Fibroblast of skin of scalp (primary cell): ENCODE measurements around the gene KLK13.

Experiments used
- DNase-seq: peaks from one replicate; pipeline ENCODE4 v3.0.0-alpha.2; 2013

Gene KLK13

DNA sequence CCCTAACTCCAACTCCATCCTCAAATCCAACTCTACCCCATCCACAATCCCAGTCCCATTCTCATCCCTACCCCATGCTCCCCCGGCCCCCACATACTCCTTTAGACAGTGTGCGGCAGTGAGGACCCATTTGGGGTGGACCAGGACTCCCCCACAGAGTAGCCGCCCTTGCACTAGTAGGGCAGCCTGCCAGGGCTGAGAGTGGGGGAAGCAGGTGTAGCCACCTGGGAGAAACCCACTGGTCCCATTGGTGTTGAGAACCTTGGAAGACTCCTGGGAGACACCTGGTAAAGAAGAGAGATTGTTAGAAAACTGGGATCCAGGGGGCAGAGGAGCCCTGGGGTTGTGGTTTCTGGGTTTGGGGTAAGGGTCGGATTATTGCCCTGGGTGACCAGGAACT, 4.6 kb downstream of the KLK13 start:
- DNase-seq: no peak

DNA sequence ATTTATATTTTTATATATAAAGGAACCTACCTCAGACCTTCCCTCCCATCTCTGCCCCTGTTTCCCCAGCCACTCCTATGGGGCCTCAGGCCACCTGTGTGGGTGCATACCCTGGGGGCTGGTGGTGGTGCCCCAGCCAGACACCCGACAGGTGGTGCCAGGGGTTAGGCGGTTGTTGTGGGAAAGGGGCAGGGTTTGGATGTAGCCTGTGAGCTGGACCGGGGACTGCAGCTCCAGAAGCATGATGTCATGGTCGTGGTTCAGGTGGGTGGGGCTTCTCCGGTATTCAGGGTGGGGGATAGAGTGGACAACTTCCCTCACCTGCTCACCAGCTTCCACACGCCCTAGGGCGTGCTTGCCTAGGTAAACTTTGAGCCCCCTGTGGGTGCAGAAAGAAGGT, 5.2 kb downstream of the KLK13 start:
- no peak for DNase-seq

DNA sequence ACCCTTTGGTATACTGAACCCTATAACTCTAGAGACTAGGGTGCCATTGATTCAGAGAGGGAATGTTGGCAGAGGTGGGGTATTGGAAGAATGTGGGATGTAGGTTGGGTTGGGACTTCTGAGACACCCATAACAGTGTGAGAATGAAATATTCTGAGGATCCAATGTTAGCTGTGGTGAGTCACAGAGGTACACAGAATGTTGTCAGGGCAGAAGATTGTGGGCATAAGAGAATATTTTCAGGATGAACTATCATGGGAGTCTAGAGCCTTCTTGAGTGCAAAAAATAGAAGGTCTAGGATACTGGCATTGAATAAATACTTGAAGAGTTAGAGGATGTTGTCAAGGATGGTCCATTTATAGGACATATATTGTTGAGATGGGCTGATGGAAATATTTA, 9.0 kb downstream of the KLK13 start:
- no peak for DNase-seq

DNA sequence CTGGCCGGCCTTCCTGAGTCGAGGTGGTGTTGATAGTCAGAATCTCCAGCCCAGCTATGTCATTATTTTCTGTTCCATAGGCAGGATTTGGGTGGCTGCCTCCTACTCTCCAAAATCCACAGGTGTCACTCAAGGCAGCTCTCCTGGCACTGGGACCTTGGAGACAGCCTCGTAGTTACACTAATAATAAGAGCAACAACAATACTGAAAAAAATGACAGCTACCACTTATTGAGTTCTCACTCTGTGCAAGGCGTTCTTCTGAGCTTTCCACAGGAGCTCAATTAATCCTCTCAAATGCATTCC, 17.9 kb downstream of the KLK13 start:
- no peak for DNase-seq

DNA sequence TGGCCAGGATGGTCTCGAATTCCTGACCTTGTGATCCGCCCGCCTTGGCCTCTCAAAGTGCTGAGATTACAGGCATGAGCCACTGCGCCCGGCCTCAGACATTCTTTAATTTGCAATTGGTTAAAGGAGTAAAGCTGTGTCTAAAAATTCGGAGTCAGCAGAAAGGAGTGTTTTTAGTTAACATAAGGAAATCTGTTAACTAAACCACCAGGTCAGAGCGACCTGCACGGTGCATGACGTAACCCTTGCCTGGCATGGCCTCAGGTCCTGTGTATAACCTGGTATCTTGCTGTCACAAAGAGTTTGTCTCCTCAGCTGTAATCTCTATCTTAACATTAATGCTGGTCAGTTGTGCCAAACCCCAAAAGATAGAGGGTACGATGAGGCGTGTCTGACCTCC, 20.6 kb downstream of the KLK13 start:
- no peak for DNase-seq

DNA sequence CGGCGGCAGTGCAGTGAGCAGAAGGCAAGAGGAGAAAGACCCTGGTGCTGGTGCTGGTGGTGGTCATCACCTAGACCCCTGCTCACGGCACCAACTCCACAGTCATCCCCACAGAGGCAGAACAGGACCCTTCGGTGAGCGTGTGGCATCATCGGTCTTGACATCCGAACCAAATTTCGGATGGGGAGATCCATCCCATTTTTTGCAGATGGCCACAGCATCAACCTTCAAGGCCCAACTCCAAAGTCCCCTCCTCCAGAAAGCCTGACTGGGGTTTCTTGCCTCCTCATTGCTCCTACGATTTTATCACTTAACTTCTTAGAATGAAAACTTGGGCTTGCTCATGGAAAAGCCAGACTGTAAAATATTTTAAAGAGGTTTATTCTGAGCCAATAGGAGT, 21.4 kb downstream of the KLK13 start:
- DNase-seq: no peak

DNA sequence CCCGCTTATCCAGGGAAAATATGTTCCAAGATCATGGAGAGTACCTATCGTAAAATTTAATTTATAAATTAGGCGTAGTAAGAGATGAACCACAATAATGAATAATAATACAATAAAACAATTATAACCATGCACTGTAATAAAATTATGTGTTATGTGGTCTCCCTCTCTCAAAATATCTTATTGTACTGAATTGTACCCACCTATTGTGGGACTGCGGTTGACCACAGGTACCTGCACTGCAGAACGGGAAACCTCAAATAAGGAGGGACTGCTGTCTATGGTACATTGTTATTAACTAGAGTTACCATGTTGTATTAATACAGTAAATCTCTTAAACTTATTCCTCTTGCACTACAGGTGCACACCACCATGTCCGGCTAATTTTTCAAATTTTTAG, 24.7 kb downstream of the KLK13 start:
- no peak for DNase-seq

DNA sequence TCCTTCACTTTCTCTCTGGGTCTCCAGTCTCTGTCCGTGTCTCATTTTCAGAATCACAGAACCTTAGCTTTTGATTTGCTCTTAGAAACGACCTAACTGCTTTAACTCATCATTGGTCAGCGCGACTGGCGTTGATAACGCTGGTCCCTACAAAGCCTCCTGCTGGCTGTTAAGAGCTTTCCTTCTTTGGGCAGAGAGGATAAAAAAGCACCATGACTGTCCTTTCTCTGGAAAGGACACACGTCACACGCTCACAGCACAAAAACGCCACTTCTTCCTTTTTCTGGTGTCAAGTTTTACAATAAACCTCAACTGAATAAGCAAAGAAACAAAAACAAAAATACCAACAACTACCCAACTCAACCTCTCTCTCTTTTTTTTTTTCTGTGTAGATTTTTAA, 28.4 kb downstream of the KLK13 start:
- no peak for DNase-seq

DNA sequence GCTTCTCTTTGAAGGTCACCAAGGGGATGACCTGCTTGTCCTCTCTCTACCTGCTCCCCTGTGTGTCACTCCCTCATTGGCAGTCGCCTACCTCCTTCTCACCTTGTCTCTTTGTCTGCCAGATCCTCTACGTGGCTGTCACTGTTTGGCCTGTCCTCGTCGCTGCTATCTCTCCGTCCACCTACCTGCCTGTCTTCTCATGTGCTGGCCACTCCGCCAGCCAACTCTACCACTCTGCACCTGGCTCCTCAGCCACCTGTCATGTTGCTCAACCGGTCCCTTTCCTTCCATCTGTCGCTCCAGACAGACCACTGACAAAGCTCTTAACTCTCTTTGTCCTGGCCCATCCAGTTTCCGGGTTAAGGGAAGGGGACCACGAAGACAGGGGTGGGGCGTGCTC, 30.2 kb downstream of the KLK13 start, which contains the start of gene KLK12:
TSS of gene KLK12 (minus strand) at position 299 of the 400 bp plus-strand sequence. CDS start 381 bp downstream, outside the sequence.
- no peak for DNase-seq

DNA sequence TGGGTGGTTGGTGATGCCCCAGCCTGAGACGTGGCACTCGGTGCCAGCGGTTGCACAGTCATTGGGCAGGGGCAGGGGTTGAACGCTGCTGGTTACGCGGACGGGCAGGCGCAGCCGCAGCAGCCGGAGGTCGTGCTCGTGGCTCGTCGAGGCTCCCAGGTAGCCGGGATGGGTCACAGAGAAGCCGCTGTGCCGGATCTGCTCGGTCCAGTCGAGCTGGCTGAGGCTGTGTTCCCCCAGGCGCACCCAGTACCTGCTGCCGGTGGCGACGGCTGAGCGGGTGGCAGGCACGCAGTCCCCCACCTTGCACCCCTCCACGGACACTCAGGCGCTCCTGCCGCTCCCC, 33.0 kb downstream of the KLK13 start:
- no peak for DNase-seq

DNA sequence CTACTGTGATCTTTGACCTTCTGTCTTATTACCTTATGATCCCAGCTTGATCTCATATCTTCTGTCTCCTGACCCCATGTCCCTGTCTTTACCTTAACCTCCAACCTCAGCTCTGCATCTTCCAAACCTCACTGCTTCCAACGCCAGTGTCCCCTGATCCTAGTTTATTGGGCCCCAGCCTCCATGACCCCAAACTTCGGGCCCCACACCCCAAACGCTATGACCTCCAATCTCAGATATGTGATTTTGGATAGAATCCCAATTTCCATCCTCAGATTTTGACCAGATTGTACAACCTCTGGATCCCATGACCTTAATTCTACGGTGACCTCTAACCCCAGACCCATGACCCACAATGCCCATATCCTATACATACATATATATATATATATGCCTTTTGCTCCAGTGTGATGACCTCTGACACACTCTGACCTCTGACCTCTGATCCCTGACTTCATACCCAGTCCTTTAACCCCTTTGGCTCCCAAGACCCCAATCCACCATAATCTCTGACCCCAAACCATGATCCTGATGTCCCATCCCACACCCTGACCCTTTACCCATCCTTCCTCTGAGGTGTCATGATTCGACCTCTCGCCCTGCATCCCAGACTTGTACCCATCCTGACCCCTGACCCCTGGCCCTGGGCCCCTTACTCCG, 33.5 kb downstream of the KLK13 start:
- DNase-seq: no peak

DNA sequence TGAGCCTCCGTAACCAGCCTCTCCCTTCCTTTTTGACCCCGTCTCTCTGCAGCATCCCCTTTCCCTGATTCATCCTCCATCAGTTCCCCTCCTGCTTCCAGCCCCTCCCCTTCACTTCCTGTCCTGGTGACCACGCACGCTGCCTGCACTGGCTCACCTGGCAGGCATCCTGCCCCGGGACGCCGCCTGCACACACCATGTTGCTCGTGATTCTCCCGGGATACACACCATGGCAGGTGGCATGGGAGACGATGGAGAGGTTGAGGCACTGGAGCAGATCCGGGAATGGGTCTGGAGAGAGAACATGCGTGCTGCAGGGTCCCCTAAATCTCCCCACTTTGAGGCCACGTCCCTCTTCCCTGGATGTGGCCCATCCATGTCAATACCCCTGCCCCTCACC, 34.3 kb downstream of the KLK13 start:
- DNase-seq: no peak

DNA sequence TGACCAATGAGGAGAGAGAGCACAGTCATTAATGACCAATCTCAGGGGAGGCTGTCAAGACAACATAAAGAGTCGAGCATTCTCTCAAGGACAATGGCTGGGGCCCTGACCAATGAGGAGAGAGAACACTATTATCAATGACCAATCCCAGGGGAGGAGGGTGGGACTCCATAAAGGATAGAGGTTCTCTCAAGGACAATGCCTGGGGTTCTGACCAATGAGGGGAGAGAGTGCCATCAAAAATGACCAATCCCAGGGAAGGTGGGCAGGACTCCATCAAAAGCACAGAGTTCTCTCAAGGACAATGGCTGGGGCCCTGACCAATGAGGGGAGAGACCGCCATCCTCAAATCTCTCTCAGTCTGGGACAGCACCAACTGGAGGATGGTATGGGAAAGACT, 35.2 kb downstream of the KLK13 start:
- DNase-seq: no peak

DNA sequence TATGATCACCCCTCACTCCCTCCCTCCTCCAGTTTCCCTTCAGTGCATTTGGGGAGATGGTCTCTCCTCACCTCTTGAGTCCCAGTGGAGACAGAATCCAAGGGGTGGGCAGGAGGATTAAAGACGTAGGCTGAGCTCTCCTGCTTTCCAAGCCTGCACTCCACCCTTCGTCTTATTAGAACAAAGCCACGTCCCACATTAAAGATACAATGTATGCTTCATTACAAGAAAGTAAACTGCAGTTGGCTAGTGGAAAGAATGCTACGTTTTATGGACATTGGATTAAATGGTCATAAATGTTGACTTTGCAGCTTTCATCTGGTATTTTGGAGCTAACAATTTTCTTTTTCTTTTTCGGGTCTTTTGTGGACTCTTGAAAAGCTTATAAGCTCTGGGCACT, 37.0 kb downstream of the KLK13 start:
- DNase-seq: no peak

DNA sequence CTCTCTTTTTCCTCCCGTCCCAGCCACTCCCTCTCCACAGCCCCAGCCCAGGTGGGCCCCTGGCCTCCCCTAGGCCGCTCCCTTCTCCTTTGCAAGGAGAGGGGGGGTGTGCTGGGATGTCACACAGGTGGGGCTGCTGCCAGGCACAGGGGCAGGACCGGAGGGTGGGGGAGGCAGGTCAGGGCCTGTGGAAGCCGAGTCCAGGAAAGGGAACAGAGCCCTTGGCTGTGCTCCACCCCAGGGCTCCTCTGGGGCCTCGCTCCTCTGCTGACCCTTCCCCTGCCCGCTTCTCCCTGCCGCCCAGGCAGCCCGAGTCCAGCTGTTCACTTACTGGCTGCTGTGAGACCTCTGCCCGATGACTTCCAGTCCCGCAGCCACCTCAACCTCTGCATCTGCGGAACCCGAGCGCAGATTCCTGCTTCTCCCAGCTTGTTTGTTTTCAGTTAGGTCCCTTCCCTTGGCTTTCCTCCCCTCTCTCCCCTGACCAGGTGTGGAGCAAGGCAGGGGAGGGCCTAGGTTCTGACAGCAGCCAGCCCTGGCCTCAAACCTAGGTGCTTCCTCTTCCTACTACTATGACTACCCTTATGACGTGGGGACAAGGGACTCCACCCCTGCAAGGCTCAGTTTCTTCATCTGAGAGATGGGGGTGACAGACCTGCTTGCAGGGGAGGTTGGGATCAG, 37.6 kb downstream of the KLK13 start:
- DNase-seq: no peak

DNA sequence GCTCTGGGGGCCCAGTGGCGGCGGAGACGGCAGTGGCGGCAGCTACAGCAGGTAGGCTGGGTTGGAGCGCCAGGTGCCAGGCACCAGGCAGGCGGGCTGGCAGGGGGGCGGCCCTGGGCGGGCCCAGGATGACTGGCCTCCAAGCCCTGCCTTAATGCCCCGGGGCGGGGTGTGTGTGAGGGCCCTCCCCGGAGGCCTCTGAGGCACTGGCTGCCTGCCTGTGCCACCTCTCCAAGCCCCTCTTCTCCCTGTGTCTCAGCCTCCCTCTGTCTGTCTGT, 38.4 kb downstream of the KLK13 start, which contains the start of gene KLK11:
TSS of gene KLK11 (minus strand) at position 63 of the 278 bp plus-strand sequence. CDS start 985 bp downstream, outside the sequence.
- DNase-seq: no peak

DNA sequence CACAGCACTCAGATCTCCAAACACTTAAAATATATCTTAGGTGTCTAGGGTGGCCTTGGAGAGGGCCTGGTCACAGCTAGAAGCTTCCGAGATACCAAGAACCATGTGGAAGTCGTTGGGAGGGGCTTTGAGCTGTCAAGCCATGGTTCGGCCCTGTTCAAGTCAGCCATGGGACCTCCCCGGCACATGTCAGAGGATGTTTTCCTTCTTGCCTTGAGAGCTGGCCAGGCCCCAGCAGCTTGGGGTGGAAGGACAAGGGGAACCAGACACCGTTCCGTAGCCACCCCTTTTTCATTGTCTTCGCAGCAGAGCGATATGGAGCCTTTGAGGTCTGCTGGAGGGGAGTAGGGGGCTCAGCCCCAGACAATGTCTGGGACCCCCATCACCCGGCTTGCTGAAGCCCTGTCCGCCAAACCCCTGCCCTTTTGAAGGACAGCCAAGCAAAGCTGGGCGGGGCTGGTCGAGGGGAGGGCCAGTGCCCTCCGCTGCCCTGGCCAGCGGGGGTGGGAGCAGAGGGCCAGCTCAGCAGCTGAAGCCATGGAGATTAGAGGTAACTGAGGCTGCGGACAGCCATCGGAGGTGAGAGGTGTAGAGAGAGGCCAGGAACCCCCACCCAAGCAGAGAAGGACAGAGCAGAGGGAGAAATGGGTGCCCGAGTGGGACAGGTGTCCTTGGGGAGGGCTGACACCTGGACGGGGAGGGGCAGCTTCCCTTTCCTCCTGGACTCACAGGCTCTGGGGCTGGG, 38.9 kb downstream of the KLK13 start:
- DNase-seq: no peak

DNA sequence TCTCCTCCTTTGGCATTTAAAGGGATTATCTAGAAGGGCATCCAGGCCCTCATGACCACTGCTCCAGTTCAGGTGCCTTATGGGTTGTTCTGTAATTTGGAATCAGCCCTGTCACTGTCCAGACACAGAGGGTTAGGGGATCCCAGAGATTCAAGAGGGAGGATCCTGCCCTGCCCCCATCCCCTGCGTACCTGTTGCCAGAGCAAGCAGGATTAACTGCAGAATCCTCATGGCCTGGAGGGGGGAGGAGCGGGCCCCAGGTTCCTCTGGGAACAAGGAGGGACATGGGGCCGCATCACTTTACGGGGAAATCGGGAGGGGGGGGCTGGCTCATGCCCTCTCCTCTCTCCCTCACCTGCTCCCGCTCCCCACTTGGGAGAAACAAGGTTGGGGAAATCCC, 39.5 kb downstream of the KLK13 start:
- DNase-seq: no peak

DNA sequence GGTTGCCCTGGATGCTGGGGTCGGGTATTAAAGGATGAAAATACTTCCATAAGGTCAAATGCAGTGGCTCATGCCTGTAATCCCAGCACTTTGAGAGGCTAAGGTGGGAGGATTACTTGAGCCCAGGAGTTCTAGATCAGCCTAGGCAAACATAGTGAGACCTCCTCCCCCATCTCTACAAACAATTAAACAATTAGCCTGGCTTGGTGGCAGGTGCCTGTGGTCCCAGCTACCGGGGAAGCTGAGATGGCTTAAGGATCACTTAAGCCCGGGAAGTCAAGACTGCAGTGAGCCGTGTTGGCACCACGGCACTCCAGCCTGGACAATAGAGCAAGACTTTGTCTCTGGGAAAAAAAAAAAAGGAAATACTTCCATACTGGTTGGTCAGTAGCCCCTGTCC, 40.0 kb downstream of the KLK13 start:
- no peak for DNase-seq

DNA sequence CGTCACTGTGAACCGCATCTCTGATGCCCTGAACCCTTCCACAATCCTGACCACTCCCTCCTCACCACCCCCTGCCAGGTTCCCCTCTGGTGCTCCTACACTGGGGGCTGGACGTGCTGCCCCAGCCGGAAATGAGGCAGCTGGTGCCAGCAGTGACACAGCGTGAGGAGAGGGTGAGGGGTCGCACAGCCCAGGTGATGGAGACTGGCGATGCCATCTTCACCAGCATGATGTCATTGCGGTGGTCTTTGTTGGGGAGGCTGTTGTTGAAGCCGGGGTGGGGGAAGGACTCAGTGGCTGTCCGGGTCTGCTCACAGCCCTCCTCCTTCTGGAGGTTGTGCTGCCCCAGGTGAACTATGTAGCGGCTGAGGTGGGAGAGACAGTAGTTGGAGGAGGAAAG, 40.9 kb downstream of the KLK13 start:
- DNase-seq: no peak

DNA sequence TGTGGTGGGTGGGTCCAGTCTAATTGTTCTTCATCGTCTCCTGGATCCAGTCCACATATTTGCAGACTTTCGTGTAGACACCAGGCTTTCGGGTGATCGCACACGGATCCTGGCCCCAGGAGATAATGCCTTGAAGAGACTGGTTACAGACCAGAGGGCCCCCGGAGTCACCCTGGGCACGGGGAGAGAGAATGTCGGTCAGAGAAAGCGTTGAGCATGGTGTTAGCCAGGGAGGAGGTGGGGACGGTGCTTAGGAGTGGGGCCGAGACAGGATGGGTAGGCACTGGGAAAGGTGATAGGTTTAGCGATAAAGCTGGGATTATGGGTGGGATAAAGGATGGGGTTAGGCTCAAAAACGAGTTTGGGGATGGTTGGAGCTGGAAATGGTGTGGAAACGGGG, 42.4 kb downstream of the KLK13 start:
- no peak for DNase-seq

DNA sequence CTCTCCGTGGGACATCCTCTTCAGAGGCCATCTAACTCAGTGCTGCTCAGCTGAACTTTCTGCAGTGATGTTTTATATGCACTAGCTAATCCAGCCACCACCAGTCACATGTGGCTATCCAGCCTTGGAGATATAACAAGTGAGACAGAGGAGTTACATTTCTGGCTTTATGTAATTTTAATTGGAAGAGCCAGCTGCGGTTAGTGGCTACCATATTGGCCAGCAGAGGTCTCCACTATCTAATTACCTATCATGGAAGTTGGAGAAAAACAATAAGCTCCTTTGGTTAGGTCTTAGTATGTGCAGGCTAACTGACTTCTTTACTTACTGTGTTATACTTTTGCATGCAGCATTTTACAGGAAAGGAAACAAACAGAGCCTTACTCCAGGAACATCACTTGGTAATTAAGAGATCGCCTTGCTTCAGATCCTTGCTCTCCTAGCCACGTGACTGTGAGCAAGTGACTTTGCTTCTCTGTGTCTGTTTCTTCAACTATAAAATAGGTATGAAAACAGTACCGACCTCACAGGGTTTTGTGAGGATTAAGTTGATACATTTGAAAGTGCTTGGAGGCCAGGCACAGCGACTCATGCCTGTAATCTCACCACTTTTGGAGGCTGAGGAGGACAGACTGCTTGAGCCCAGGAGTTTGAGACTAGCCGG, 43.8 kb downstream of the KLK13 start:
- DNase-seq: peak; percentile 40

DNA sequence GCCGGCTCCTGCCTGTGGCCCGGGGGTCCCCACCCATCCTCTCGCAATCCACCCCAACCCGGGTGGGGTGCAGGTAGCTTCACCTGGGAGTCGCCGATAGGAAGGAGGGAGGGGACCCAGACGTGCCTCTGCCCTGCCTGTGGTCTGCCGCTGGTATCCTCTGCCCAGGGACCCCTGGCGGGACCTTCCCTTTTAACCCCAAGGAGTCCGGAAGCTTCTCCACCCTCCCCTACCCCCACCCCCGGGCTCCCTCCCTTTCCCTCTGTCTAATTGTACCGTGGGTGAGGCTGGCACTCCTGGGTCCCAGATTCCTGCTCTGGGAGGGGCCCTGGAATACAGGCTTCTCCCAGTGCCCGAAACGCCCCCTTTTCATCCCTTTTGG, 45.4 kb downstream of the KLK13 start, which contains the start of gene KLK10:
TSS of gene KLK10 (minus strand) at position 166 of the 382 bp plus-strand sequence. CDS start 579 bp downstream, outside the sequence.
- no peak for DNase-seq
